ENCODE measurements around the gene NFIA.

DNA sequence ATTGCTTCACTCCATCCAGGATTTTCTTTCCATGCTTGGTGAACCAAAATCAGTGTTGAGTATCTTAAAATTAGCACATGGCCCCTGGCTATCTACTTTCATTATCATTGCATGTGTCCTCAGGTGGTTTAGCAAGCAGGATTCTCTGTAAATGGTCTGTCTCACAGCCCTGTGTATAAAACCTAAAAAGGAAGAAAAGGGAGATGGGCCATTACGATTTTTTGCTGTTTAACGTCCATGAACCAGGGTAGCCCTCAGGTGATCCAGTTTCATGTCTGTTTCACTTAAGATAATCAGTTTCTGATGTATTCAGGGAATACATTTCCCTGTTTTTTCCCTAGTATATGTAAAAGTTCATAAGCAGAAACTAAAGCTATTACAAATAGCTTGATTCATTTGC lies 238.2 kb downstream of the NFIA start:
- TF ChIP-seq, protein P1, sequence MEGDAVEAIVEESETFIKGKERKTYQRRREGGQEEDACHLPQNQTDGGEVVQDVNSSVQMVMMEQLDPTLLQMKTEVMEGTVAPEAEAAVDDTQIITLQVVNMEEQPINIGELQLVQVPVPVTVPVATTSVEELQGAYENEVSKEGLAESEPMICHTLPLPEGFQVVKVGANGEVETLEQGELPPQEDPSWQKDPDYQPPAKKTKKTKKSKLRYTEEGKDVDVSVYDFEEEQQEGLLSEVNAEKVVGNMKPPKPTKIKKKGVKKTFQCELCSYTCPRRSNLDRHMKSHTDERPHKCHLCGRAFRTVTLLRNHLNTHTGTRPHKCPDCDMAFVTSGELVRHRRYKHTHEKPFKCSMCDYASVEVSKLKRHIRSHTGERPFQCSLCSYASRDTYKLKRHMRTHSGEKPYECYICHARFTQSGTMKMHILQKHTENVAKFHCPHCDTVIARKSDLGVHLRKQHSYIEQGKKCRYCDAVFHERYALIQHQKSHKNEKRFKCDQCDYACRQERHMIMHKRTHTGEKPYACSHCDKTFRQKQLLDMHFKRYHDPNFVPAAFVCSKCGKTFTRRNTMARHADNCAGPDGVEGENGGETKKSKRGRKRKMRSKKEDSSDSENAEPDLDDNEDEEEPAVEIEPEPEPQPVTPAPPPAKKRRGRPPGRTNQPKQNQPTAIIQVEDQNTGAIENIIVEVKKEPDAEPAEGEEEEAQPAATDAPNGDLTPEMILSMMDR (IDR thresholded peaks at IDR 0.05) = no peak
- TF ChIP-seq POLR2AphosphoS5 (IDR thresholded peaks at IDR 0.05; ENCODE audit: low read depth, low read length) (no peak), SIN3A (IDR thresholded peaks at IDR 0.05; ENCODE audit: borderline replicate concordance, insufficient read depth, low read depth, low read length) (no peak)
- TF ChIP-seq, protein P2, sequence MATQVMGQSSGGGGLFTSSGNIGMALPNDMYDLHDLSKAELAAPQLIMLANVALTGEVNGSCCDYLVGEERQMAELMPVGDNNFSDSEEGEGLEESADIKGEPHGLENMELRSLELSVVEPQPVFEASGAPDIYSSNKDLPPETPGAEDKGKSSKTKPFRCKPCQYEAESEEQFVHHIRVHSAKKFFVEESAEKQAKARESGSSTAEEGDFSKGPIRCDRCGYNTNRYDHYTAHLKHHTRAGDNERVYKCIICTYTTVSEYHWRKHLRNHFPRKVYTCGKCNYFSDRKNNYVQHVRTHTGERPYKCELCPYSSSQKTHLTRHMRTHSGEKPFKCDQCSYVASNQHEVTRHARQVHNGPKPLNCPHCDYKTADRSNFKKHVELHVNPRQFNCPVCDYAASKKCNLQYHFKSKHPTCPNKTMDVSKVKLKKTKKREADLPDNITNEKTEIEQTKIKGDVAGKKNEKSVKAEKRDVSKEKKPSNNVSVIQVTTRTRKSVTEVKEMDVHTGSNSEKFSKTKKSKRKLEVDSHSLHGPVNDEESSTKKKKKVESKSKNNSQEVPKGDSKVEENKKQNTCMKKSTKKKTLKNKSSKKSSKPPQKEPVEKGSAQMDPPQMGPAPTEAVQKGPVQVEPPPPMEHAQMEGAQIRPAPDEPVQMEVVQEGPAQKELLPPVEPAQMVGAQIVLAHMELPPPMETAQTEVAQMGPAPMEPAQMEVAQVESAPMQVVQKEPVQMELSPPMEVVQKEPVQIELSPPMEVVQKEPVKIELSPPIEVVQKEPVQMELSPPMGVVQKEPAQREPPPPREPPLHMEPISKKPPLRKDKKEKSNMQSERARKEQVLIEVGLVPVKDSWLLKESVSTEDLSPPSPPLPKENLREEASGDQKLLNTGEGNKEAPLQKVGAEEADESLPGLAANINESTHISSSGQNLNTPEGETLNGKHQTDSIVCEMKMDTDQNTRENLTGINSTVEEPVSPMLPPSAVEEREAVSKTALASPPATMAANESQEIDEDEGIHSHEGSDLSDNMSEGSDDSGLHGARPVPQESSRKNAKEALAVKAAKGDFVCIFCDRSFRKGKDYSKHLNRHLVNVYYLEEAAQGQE (IDR thresholded peaks at IDR 0.05; ENCODE audit: insufficient read depth in 1 of 2, low read depth in 2 of 2, low read length in 1 of 2) = no peak

All from Panc1 (cell line).